ENCODE data around the gene IL19.
A peak's percentile ranks its signal among the peaks of the same experiment; 100 is the strongest.

The IL19 gene

DNA sequence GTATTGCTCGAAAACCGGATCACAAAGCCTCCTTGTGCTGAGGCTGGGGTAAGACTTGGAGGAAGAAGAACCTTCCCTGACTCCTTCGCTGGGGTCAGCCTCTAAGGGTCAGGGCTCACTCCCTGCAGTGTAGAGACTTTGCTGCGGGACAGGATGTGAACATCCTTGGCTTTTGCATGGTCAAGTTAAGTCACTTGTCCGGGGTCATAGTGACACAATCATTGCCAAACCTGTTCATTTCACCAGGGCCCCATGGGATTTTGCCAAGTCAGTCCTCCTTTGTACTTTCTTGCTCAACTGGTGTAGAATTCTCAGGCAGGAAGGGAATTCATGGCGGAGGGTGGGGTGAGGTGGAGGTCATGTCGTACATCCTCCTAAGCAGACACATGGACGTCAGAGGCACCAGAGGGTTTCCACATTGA, 26.4 kb downstream of the IL19 start:
- no peak for TF ChIP-seq CTCF (IDR thresholded peaks at IDR 0.05; ENCODE audit: borderline replicate concordance, control extremely low read depth, extremely low read depth, insufficient read depth, missing control alignments)
- in situ Hi-C loops (cut with MboI; ENCODE audit: low sequenced_read_pairs, unreplicated experiment) = no loop called here
- DNase-seq (ENCODE audit: low spot score) = no peak

DNA sequence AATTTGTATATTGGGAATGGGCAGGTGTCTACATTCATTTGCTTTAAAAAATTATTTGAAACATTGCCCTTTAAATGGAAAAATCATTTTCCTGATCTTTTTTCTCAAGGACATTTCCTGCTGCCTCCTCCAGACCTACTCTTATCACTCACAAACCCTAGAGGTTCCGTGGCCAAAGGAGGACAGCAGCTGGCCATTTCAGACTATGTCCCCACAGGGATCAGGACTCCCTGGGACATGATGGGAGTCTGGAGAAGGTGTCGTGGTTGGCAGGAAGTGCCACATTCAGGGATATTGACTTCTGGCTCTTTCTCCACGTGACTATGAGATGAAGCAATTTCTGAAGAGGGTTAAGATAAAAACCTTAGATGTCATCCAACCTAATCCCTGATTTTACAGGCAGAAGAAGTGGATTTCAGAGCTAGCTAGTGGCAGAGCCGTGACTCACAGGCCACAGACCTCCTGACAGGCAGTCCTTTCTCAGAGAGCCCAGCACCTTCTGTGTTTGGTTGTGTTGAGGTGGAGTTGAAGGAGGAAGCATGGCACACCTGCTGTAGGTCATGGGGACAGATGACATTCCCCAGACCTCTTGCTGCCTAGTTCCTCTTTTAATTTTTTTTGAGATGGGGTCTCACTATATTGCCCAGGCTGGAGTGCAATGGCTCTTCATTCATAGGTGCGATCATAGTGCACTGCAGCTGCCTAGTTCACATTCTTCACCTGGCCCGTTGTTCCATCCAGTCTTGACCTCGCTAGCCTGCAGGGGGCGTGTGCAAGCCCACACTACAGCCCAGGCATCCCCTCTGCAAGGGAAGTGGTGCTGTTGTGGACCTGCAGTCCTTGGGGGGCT, 27.2 kb downstream of the IL19 start:
- TF ChIP-seq CTCF (IDR thresholded peaks at IDR 0.05; ENCODE audit: borderline replicate concordance, control extremely low read depth, extremely low read depth, insufficient read depth, missing control alignments) = peak; percentile 63
- no peak for DNase-seq (ENCODE audit: low spot score)
- in situ Hi-C loops (cut with MboI; ENCODE audit: low sequenced_read_pairs, unreplicated experiment) = no loop called here

GRCh38 chr1:206798384-206798996, 27.9 kb downstream of the IL19 start:
- DNase-seq (ENCODE audit: low spot score) = no peak
- TF ChIP-seq CTCF (IDR thresholded peaks at IDR 0.05; ENCODE audit: borderline replicate concordance, control extremely low read depth, extremely low read depth, insufficient read depth, missing control alignments) = no peak
- in situ Hi-C loops (cut with MboI; ENCODE audit: low sequenced_read_pairs, unreplicated experiment) = no loop called here

DNA sequence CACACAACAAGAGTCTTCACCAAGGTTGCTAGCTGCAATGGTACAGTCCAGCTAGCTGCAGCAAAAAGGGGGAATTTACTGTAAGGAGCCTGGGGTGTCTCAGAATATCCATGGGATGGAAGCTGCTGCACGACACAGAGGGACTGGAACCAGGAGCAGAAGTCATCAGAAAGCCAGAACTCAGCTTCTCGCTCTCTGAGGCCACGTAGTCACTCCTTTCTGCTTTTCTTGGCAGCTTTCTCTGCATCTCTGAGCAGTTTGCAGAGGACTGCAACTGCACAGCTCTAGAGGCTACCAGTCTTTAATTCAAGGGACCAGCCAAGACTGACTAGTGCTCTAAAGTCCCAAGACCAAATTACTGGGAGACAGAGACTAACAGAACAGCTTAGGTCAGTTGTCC, 28.7 kb downstream of the IL19 start:
- in situ Hi-C loops (cut with MboI; ENCODE audit: low sequenced_read_pairs, unreplicated experiment) = no loop called here
- no peak for TF ChIP-seq CTCF (IDR thresholded peaks at IDR 0.05; ENCODE audit: borderline replicate concordance, control extremely low read depth, extremely low read depth, insufficient read depth, missing control alignments)
- DNase-seq (ENCODE audit: low spot score) = no peak

- DNase-seq (ENCODE audit: low spot score) = no peak
- in situ Hi-C loops (cut with MboI; ENCODE audit: low sequenced_read_pairs, unreplicated experiment) = no loop called here
- no peak for TF ChIP-seq CTCF (IDR thresholded peaks at IDR 0.05; ENCODE audit: borderline replicate concordance, control extremely low read depth, extremely low read depth, insufficient read depth, missing control alignments)
Measured at GRCh38 chr1:206800411-206800810, 29.8 kb downstream of the IL19 start.

DNA sequence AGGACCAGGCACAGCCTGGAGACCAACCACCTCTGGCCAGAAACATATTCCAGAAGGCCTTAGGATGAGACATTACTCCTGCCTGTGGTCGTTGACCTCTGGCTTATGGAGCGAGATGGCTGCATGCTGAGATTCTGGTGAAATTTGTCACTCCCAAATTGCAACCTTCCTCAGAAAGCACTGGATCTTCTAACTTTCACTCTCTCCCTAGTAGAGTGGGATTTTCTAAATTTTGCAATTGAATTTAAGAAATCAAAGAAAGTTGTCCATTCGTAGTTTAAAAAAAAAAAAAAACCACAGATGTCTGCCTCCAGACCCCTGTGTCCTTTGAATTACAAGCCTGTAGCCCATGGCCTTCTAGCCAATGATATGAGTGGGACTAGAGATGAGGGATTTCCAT, 30.3 kb downstream of the IL19 start:
- no peak for TF ChIP-seq CTCF (IDR thresholded peaks at IDR 0.05; ENCODE audit: borderline replicate concordance, control extremely low read depth, extremely low read depth, insufficient read depth, missing control alignments)
- in situ Hi-C loops (cut with MboI; ENCODE audit: low sequenced_read_pairs, unreplicated experiment) = no loop called here
- DNase-seq (ENCODE audit: low spot score) = no peak
